ENCODE data around the gene NUBPL.

DNA sequence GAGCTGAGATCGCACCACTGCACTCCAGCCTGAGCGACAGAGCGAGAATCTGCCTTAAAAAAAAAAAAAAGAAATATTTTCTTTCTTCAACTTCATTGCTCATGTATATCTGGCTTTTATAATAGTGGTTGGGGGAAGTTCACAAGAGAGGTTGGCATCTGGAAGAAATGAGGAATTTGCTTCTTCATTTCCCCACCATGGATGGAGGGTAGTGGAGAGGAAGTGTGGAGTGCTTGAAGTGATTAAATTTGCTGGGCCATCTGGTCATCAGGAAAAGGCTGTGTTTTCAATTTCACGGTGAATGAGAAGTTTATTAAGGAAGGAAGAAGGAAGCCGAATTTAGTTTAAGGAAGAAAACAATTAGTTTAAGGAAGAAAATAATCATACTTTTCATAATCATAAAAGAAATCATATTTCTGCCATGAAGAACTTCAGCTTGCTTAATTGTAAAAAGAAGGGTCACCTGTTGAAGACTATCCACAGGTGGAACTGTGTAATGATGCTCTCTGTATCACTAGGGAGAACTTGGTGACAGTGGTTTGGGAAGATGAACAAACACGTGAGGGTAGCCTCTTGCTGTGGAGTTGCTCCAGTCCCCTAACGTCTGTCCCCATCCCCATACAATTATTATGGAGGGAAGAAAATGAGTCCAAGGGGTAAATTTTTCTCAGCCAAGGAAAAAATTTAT lies 318.6 kb downstream of the NUBPL start:
- TF ChIP-seq, protein P1, sequence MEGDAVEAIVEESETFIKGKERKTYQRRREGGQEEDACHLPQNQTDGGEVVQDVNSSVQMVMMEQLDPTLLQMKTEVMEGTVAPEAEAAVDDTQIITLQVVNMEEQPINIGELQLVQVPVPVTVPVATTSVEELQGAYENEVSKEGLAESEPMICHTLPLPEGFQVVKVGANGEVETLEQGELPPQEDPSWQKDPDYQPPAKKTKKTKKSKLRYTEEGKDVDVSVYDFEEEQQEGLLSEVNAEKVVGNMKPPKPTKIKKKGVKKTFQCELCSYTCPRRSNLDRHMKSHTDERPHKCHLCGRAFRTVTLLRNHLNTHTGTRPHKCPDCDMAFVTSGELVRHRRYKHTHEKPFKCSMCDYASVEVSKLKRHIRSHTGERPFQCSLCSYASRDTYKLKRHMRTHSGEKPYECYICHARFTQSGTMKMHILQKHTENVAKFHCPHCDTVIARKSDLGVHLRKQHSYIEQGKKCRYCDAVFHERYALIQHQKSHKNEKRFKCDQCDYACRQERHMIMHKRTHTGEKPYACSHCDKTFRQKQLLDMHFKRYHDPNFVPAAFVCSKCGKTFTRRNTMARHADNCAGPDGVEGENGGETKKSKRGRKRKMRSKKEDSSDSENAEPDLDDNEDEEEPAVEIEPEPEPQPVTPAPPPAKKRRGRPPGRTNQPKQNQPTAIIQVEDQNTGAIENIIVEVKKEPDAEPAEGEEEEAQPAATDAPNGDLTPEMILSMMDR (IDR thresholded peaks at IDR 0.05), result no peak
- TF ChIP-seq, protein P2, sequence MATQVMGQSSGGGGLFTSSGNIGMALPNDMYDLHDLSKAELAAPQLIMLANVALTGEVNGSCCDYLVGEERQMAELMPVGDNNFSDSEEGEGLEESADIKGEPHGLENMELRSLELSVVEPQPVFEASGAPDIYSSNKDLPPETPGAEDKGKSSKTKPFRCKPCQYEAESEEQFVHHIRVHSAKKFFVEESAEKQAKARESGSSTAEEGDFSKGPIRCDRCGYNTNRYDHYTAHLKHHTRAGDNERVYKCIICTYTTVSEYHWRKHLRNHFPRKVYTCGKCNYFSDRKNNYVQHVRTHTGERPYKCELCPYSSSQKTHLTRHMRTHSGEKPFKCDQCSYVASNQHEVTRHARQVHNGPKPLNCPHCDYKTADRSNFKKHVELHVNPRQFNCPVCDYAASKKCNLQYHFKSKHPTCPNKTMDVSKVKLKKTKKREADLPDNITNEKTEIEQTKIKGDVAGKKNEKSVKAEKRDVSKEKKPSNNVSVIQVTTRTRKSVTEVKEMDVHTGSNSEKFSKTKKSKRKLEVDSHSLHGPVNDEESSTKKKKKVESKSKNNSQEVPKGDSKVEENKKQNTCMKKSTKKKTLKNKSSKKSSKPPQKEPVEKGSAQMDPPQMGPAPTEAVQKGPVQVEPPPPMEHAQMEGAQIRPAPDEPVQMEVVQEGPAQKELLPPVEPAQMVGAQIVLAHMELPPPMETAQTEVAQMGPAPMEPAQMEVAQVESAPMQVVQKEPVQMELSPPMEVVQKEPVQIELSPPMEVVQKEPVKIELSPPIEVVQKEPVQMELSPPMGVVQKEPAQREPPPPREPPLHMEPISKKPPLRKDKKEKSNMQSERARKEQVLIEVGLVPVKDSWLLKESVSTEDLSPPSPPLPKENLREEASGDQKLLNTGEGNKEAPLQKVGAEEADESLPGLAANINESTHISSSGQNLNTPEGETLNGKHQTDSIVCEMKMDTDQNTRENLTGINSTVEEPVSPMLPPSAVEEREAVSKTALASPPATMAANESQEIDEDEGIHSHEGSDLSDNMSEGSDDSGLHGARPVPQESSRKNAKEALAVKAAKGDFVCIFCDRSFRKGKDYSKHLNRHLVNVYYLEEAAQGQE (IDR thresholded peaks at IDR 0.05; ENCODE audit: insufficient read depth in 1 of 2, low read depth in 2 of 2, low read length in 1 of 2), result no peak
- no peak for TF ChIP-seq POLR2AphosphoS5 (IDR thresholded peaks at IDR 0.05; ENCODE audit: low read depth, low read length)
- no peak for TF ChIP-seq TCF7L2 (IDR thresholded peaks at IDR 0.05; ENCODE audit: low read depth, low read length)
- no peak for TF ChIP-seq SIN3A (IDR thresholded peaks at IDR 0.05; ENCODE audit: borderline replicate concordance, insufficient read depth, low read depth, low read length)
